K562 (cell line): ENCODE measurements around the gene MYOM1. TPM values are rescaled to one million over a fixed set of nuclear protein-coding genes. Genes with fewer than 3 reads are reported as not detected.
A peak's percentile ranks its signal among the peaks of the same experiment; 100 is the strongest.

Experiments used
- ATAC-seq: fragments of 200-7000 bp; cut with Tn5 transposase; 3 replicates; pipeline ENCODE4 v1.9.1; 2020; ENCODE audit warnings: moderate library complexity
- BruUV-seq: library from RNA; stranded (reverse); fragments of 400-500 nt; replicated peaks from 2 replicates; lab custom pipeline; 2021; lab: Mats Ljungman, UMichigan
- CTCF ChIA-PET: fragments of 300-600 bp; formaldehyde crosslinking; extraction: SDS; loops from one replicate; lab custom pipeline; 2021; ENCODE audit warnings: low intra/inter-chr PET ratio; lab: Yijun Ruan, JAX
- POLR2A ChIA-PET: fragments of 300-600, 350-650 bp; sonication (Branson Sonifier 250); formaldehyde crosslinking; extraction: SDS; loops from one replicate; lab custom pipeline; 2021; ENCODE audit warnings: antibody characterized with exemption, inconsistent platforms; lab: Yijun Ruan, JAX
- DNase-seq, 4 experiments: peaks; one replicate each; pipeline versions ENCODE4 v3.0.0 to v3.0.0-alpha.2; 2011 to 2018; ENCODE audit warnings: low spot score in 3 of 4, mixed read lengths in 3 of 4; ENCODE audit errors: extremely low read depth in 1 of 4
- FAIRE-seq: peaks from 2 replicates; lab custom pipeline; 2011; peaks lifted over from hg19 to GRCh38; lab: Jason Lieb, UNC
- H2AFZ ChIP-seq: 2 replicates; pipeline ENCODE4 v1.6.0; 2011; ENCODE audit warnings: low read depth, low read length, control low read depth, inconsistent platforms
- H3K27ac ChIP-seq: fragments of 200-600 bp; 3 replicates; pipeline ENCODE4 v1.8.0; 2011; ENCODE audit warnings: low read depth, mild to moderate bottlenecking, control low read depth, inconsistent platforms, low read length, moderate library complexity, mixed read lengths; ENCODE audit errors: extremely low read depth
- H3K27me3 ChIP-seq, 2 experiments: fragments of 300-600 bp in 1 of 2; 2 replicates in 1 of 2; 3 replicates in 1 of 2; pipeline versions ENCODE4 v1.6.0 to v1.8.0; 2011; ENCODE audit warnings: inconsistent platforms in 2 of 2, low read length in 2 of 2, mild to moderate bottlenecking in 1 of 2, mixed read lengths in 1 of 2, moderate library complexity in 1 of 2; ENCODE audit not compliant: control insufficient read depth in 2 of 2, insufficient read depth in 2 of 2
- H3K36me3 ChIP-seq: fragments of 300-600 bp; 3 replicates; pipeline ENCODE4 v1.8.0; 2011; ENCODE audit warnings: mild to moderate bottlenecking, low read length, inconsistent platforms; ENCODE audit not compliant: control insufficient read depth, insufficient read depth
- H3K4me1 ChIP-seq, 2 experiments: fragments of 200-600 bp in 1 of 2; replicated peaks in 1 of 2; 2 replicates in 1 of 2; 3 replicates in 1 of 2; pipeline versions ENCODE4 v1.5.1 to v1.8.0; 2011; ENCODE audit warnings: inconsistent platforms in 2 of 2, low read length in 2 of 2, mild to moderate bottlenecking in 1 of 2, mixed read lengths in 1 of 2, moderate library complexity in 1 of 2; ENCODE audit not compliant: control insufficient read depth in 2 of 2, insufficient read depth in 2 of 2
- H3K4me2 ChIP-seq: 2 replicates; pipeline ENCODE4 v1.6.1; 2011; ENCODE audit warnings: low read length, control low read depth, inconsistent platforms, mixed read lengths; ENCODE audit not compliant: insufficient read depth
- H3K4me3 ChIP-seq: fragments of 200-600 bp; sonication (generic), shearing (Covaris generic); 2 replicates; pipeline ENCODE4 v1.5.1; 2016; ENCODE audit warnings: control low read depth, inconsistent platforms
- H3K79me2 ChIP-seq: fragments of 200-600 bp; 3 replicates; pipeline ENCODE4 v1.8.0; 2011; ENCODE audit warnings: low read length, inconsistent platforms; ENCODE audit not compliant: control insufficient read depth, insufficient read depth
- H3K9ac ChIP-seq, 2 experiments: 2 replicates each; pipeline versions ENCODE4 v1.6.0 to v1.6.1; 2011; ENCODE audit warnings: low read depth in 2 of 2, low read length in 2 of 2, control low read depth in 1 of 2, inconsistent platforms in 1 of 2, mild to moderate bottlenecking in 1 of 2, mixed read lengths in 1 of 2; ENCODE audit not compliant: insufficient read depth in 1 of 2
- H3K9me1 ChIP-seq: one replicate; pipeline ENCODE4 v1.6.0; 2011; ENCODE audit warnings: inconsistent platforms, mild to moderate bottlenecking, low read length, moderate library complexity; ENCODE audit not compliant: control insufficient read depth, insufficient read depth
- H3K9me3 ChIP-seq: replicated peaks from 2 replicates; pipeline ENCODE4 v1.5.1; 2011; ENCODE audit warnings: low read depth, low read length, inconsistent platforms; ENCODE audit not compliant: control insufficient read depth, insufficient read depth
- H4K20me1 ChIP-seq: replicated peaks from 2 replicates; pipeline ENCODE4 v1.6.1; 2011; ENCODE audit warnings: low read length, inconsistent platforms, mixed read lengths; ENCODE audit not compliant: control insufficient read depth, insufficient read depth
- CTBP1 ChIP-seq: fragments of 450-650 bp; IDR thresholded peaks from 2 replicates; pipeline ENCODE4 v1.6.1; 2016; ENCODE audit warnings: borderline replicate concordance
- HNRNPH1 ChIP-seq: fragments of 200-400 bp; formaldehyde crosslinking; optimal IDR thresholded peaks from 2 replicates; pipeline ENCODE3; 2017; ENCODE audit warnings: low read depth, mild to moderate bottlenecking, low read length, moderate library complexity
- HNRNPL ChIP-seq: fragments of 200-400 bp; formaldehyde crosslinking; IDR thresholded peaks from 2 replicates; pipeline ENCODE4 v1.6.1; 2017; ENCODE audit warnings: low read depth, mild to moderate bottlenecking, low read length
- KDM1A ChIP-seq, 2 experiments: fragments of 450-650 bp; IDR thresholded peaks; 2 replicates each; pipeline ENCODE4 v1.6.1; 2016; ENCODE audit warnings: mild to moderate bottlenecking in 2 of 2
- KLF1 ChIP-seq: fragments of 450-650 bp; IDR thresholded peaks from 2 replicates; pipeline ENCODE4 v1.6.1; 2016; ENCODE audit warnings: missing genetic modification characterization, missing compliant biosample characterization
- MED1 ChIP-seq: sonication (generic); formaldehyde crosslinking; IDR thresholded peaks from 2 replicates; pipeline ENCODE4 v1.8.1; 2023; ENCODE audit warnings: missing genetic modification reagents, borderline replicate concordance
- NCOA6 ChIP-seq: fragments of 450-650 bp; IDR thresholded peaks from 2 replicates; pipeline ENCODE4 v1.6.1; 2017; ENCODE audit warnings: mild to moderate bottlenecking
- PHB2 ChIP-seq: fragments of 450-650 bp; IDR thresholded peaks from 2 replicates; pipeline ENCODE4 v1.6.1; 2017; ENCODE audit warnings: low read depth
- RBM22 ChIP-seq: fragments of 200-400 bp; formaldehyde crosslinking; IDR thresholded peaks from 2 replicates; pipeline ENCODE4 v1.6.1; 2018; ENCODE audit warnings: low read length, low read depth; ENCODE audit not compliant: poor library complexity, severe bottlenecking
- RBM39 ChIP-seq: fragments of 200-400 bp; formaldehyde crosslinking; optimal IDR thresholded peaks from 2 replicates; pipeline ENCODE3; 2018; ENCODE audit warnings: low read depth, low read length
- SIRT6 ChIP-seq: IDR thresholded peaks from one replicate; pipeline ENCODE4 v1.6.1; 2012; ENCODE audit warnings: low read depth, mild to moderate bottlenecking, control low read depth, inconsistent platforms, low read length, moderate library complexity
- SP2 ChIP-seq: IDR thresholded peaks from 2 replicates; pipeline ENCODE4 v1.6.1; 2011; ENCODE audit warnings: mild to moderate bottlenecking, low read depth, low read length, moderate library complexity; ENCODE audit not compliant: poor library complexity, severe bottlenecking; ENCODE audit errors: extremely low read depth
- TAL1 ChIP-seq: fragments of 450-650 bp; IDR thresholded peaks from 2 replicates; pipeline ENCODE4 v1.6.1; 2016; ENCODE audit warnings: mild to moderate bottlenecking
- ZNF197 ChIP-seq: fragments of 200-800 bp; sonication (Bioruptor generic); IDR thresholded peaks from 2 replicates; pipeline ENCODE4 v1.6.1; 2016; ENCODE audit warnings: low read depth, missing genetic modification characterization, missing compliant biosample characterization
- ZNF668 ChIP-seq: fragments of 250-450 bp; sonication (Bioruptor Pico); IDR thresholded peaks from 2 replicates; pipeline ENCODE4 v1.8.0; 2022; ENCODE audit warnings: mild to moderate bottlenecking, inconsistent platforms
- WGBS: fragments of 100-300 bp; shearing (Covaris generic); methylation state at CpG from one replicate; pipeline ENCODE4 v1.1.6; 2016; ENCODE audit warnings: low coverage, mixed read lengths; ENCODE audit not compliant: insufficient coverage; ENCODE audit errors: missing lambda C conversion rate; 5-methylcytosine and 5-hydroxymethylcytosine counted together
- in situ Hi-C: fragments of 300-500 bp; cut with MboI; formaldehyde crosslinking; loops from 4 replicates; pipeline ENCODE4 v1.15.0; 2018; ENCODE audit warnings: inconsistent platforms, mixed read lengths
- intact Hi-C: fragments of 100-400 bp; cut with micrococcal nuclease; formaldehyde crosslinking; loops from 2 replicates; pipeline ENCODE4 v1.14.2; 2022
- polyA plus RNA-seq, 8 experiments: library from polyadenylated mRNA; depleted of rRNA in 4 of 8; stranded (reverse) in 5 of 8; unstranded in 3 of 8; fragments of >200 nt; fragmentation: Nextera tagmentation in 2 of 8; fragmentation: Illumina TruSeq in 1 of 8; extraction: Ambion mirVana in 2 of 8; extraction: Trizol in 1 of 8; gene quantifications; 2 replicates each; pipeline versions ENCODE4 v1.2.1 to v1.2.3, GENCODE V29; 2011 to 2014; ENCODE audit warnings: inconsistent platforms in 1 of 8, missing spikeins in 1 of 8
- total RNA-seq, 7 experiments: library from RNA; depleted of rRNA in 6 of 7; stranded (reverse); fragments of >200 nt in 6 of 7; fragmentation: Illumina TruSeq in 2 of 7; extraction: Trizol in 2 of 7; gene quantifications; 2 replicates each; pipeline versions ENCODE4 v1.2.1 to v1.2.3, GENCODE V29; 2011 to 2021; ENCODE audit warnings: low replicate concordance in 1 of 7
- TF ChIP-seq, protein P1 (sequence below): fragments of 250-450 bp; sonication (Bioruptor Pico); IDR thresholded peaks from 2 replicates; pipeline ENCODE4 v1.4.0; 2020; ENCODE audit warnings: mild to moderate bottlenecking, moderate library complexity
- TF ChIP-seq, protein P2 (sequence below): sonication (generic); formaldehyde crosslinking; IDR thresholded peaks from 2 replicates; pipeline ENCODE4 v1.8.0; 2023; ENCODE audit warnings: mild to moderate bottlenecking, missing genetic modification reagents

Gene MYOM1
- total and polyA plus RNA-seq, 9 of the 15 experiments (the other 6 are each of a cell fraction or from before 2014, with no cell fraction given) = 0.01 to 0.62 (median 0.25) TPM

DNA sequence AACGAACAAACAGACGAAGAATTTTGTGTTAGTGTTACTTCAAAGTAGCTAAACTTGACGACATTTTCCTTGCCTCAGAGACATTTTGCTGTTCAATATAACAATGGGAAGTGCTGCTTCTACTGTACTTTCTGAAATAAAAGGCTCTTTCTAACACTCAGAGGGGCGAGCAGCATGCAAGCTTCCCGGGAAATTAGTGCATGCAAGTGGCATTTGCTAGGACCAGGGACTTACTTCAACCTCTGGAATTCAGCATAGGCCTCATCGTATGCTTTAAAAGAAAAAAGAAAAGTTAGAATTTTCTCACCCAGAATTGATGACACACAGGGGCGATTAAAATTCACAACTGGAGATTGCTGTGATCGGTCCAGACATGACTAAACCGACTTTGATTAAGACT is 144.3 kb downstream of the MYOM1 start:
- H3K4me1 ChIP-seq = 0 out of 5 replicates have a peak, but pooled peaks cover 0 to 5% of the 10 kb centered on the region in 2 experiments

More for the DNA sequence above, 144.3 kb downstream of the MYOM1 start:
- Histone ChIP-seq H3K27me3 (no peaks in the 10 kb centered on the region), H3K36me3 (no peaks in the 10 kb centered on the region), H3K4me3 (no peak overlapping the region), H3K9ac (no peak overlapping the region), H3K27ac (no peak overlapping the region), H2AFZ (peak overlapping the region; percentile 75), H4K20me1 (no peaks in the 10 kb centered on the region), H3K79me2 (no peaks in the 10 kb centered on the region), H3K9me1 (no peaks in the 10 kb centered on the region), H3K9me3 (no peaks in the 10 kb centered on the region), H3K4me2 (no peak overlapping the region)
- ChIA-PET CTCF (no interaction called here), POLR2A (interaction anchor here (0.6 to 1.6 kb wide), 5 partner anchors 14 to 171 kb away, joined by 3 to 6 read pairs (median 3); no protein-coding TSS in a partner anchor)
- BruUV-seq = no TSS peak
- TF ChIP-seq SIRT6 (no peak), RBM22 (no peak), ZNF668 (CRISPR knock-in tag) (no peak), KLF1 (tag) (no peak), HNRNPH1 (no peak), PHB2 (no peak), RBM39 (no peak), HNRNPL (no peak), NCOA6 (no peak), ZNF197 (no peak), KDM1A (IDR thresholded peaks at IDR 0.05) (no peak), SP2 (no peak), TAL1 (no peak), CTBP1 (no peak), MED1 (CRISPR knock-in tag) (no peak)
- TF ChIP-seq, protein P1, sequence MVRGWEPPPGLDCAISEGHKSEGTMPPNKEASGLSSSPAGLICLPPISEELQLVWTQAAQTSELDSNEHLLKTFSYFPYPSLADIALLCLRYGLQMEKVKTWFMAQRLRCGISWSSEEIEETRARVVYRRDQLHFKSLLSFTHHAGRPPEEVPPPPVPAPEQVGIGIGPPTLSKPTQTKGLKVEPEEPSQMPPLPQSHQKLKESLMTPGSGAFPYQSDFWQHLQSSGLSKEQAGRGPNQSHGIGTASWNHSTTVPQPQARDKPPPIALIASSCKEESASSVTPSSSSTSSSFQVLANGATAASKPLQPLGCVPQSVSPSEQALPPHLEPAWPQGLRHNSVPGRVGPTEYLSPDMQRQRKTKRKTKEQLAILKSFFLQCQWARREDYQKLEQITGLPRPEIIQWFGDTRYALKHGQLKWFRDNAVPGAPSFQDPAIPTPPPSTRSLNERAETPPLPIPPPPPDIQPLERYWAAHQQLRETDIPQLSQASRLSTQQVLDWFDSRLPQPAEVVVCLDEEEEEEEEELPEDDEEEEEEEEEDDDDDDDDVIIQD (CRISPR knock-in tag) = no peak
- TF ChIP-seq, protein P2, sequence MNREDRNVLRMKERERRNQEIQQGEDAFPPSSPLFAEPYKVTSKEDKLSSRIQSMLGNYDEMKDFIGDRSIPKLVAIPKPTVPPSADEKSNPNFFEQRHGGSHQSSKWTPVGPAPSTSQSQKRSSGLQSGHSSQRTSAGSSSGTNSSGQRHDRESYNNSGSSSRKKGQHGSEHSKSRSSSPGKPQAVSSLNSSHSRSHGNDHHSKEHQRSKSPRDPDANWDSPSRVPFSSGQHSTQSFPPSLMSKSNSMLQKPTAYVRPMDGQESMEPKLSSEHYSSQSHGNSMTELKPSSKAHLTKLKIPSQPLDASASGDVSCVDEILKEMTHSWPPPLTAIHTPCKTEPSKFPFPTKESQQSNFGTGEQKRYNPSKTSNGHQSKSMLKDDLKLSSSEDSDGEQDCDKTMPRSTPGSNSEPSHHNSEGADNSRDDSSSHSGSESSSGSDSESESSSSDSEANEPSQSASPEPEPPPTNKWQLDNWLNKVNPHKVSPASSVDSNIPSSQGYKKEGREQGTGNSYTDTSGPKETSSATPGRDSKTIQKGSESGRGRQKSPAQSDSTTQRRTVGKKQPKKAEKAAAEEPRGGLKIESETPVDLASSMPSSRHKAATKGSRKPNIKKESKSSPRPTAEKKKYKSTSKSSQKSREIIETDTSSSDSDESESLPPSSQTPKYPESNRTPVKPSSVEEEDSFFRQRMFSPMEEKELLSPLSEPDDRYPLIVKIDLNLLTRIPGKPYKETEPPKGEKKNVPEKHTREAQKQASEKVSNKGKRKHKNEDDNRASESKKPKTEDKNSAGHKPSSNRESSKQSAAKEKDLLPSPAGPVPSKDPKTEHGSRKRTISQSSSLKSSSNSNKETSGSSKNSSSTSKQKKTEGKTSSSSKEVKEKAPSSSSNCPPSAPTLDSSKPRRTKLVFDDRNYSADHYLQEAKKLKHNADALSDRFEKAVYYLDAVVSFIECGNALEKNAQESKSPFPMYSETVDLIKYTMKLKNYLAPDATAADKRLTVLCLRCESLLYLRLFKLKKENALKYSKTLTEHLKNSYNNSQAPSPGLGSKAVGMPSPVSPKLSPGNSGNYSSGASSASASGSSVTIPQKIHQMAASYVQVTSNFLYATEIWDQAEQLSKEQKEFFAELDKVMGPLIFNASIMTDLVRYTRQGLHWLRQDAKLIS = no peak
- intact Hi-C loops = no loop called here
- FAIRE-seq (no peak), DNase-seq (no peak), ATAC-seq (peak; percentile 38; the same call in 2 of the 3 replicates)
- in situ Hi-C loops = no loop called here
- 24% methylated on average over 9 of the region's 9 CpGs for WGBS
